ENCODE measurements around the gene TEX47. TPM values are rescaled to one million over a fixed set of nuclear protein-coding genes. Genes with fewer than 3 reads are reported as not detected.
A peak's percentile ranks its signal among the peaks of the same experiment; 100 is the strongest.

TEX47 gene
- total RNA-seq, 1 experiment from 2014 or later: not detected

GRCh38 chr7:88791891-88792290 is 3.6 kb downstream of the TEX47 start:
- Histone ChIP-seq H3K9me3 (no peaks in the 10 kb centered on the region), H3K4me3 (ENCODE audit: low read depth, low read length) (no peak overlapping the region), H3K4me1 (0 out of 2 replicates have a peak, but pooled peaks cover 5% of the 10 kb centered on the region), H3K36me3 (ENCODE audit: control insufficient read depth, insufficient read depth, low read length) (no peaks in the 10 kb centered on the region), H3K27me3 (replicated peaks; ENCODE audit: control insufficient read depth, insufficient read depth, low read length) (no peaks in the 10 kb centered on the region)
- CTCF ChIA-PET: no interaction called here
- intact Hi-C loops (cut with micrococcal nuclease; ENCODE audit: unreplicated experiment): no loop called here
- BruUV-seq (replicated peaks): no TSS peak
- no peak for TF ChIP-seq CTCF (IDR thresholded peaks at IDR 0.05; ENCODE audit: insufficient read depth in 1 of 2, low read depth in 1 of 2, low read length in 1 of 2, severe bottlenecking in 1 of 2, unreplicated experiment in 1 of 2)
- Mint-ChIP-seq H3K27ac (ENCODE audit: unreplicated experiment) (no peak overlapping the region), H3K9me3 (ENCODE audit: unreplicated experiment) (no peaks in the 10 kb centered on the region), H3K36me3 (ENCODE audit: insufficient read depth, unreplicated experiment) (no peaks in the 10 kb centered on the region), H3K4me1 (ENCODE audit: low read depth, unreplicated experiment) (no peaks in the 10 kb centered on the region), H3K27me3 (ENCODE audit: insufficient read depth, unreplicated experiment) (peaks cover 8% of the 10 kb centered on the region), H3K4me3 (ENCODE audit: unreplicated experiment) (no peak overlapping the region)
- no peak for DNase-seq
- POLR2A ChIA-PET: no interaction called here

GRCh38 chr7:88789480-88790064 is 6.0 kb downstream of the TEX47 start:
- Mint-ChIP-seq H3K36me3 (ENCODE audit: insufficient read depth, unreplicated experiment) (no peaks in the 10 kb centered on the region), H3K27me3 (ENCODE audit: insufficient read depth, unreplicated experiment) (peaks cover 3% of the 10 kb centered on the region), H3K4me1 (ENCODE audit: low read depth, unreplicated experiment) (no peaks in the 10 kb centered on the region), H3K4me3 (ENCODE audit: unreplicated experiment) (no peak overlapping the region), H3K9me3 (ENCODE audit: unreplicated experiment) (no peaks in the 10 kb centered on the region), H3K27ac (ENCODE audit: unreplicated experiment) (no peak overlapping the region)
- intact Hi-C loops (cut with micrococcal nuclease; ENCODE audit: unreplicated experiment): loop anchor here (2.0 kb wide), 1 partner anchor 45 kb away; no protein-coding TSS in a partner anchor
- Histone ChIP-seq H3K4me1 (0 out of 2 replicates have a peak, but pooled peaks cover 5% of the 10 kb centered on the region), H3K27me3 (replicated peaks; ENCODE audit: control insufficient read depth, insufficient read depth, low read length) (no peaks in the 10 kb centered on the region), H3K4me3 (ENCODE audit: low read depth, low read length) (no peak overlapping the region), H3K9me3 (no peaks in the 10 kb centered on the region), H3K36me3 (ENCODE audit: control insufficient read depth, insufficient read depth, low read length) (no peaks in the 10 kb centered on the region)
- TF ChIP-seq CTCF (IDR thresholded peaks at IDR 0.05; ENCODE audit: insufficient read depth in 1 of 2, low read depth in 1 of 2, low read length in 1 of 2, severe bottlenecking in 1 of 2, unreplicated experiment in 1 of 2): peak; percentile 26 to 66
- CTCF ChIA-PET: no interaction called here
- POLR2A ChIA-PET: no interaction called here
- no TSS peak for BruUV-seq (replicated peaks)
- no peak for DNase-seq

DNA sequence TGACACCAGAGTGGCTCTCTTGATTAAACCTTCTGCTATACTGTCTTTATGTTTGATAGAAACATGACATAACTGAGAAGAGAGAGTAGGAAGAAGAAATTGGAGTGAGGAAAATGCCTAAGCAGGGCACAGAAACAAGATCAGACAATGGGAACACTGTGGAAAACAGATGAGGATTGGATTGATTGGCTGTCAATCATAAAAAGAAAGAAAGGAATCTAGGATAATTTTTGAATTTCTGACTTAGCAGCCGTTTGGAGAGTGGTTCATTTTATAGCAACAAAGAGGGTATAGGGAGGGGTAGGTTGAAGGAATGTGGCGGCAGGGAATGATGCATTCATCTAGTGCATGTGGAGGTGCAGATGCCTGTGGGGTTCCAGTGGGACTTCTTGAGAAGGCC is 7.8 kb downstream of the TEX47 start:
- Mint-ChIP-seq H3K27ac (ENCODE audit: unreplicated experiment) (no peak overlapping the region), H3K4me1 (ENCODE audit: low read depth, unreplicated experiment) (no peaks in the 10 kb centered on the region), H3K27me3 (ENCODE audit: insufficient read depth, unreplicated experiment) (peaks cover 6% of the 10 kb centered on the region), H3K36me3 (ENCODE audit: insufficient read depth, unreplicated experiment) (no peaks in the 10 kb centered on the region), H3K4me3 (ENCODE audit: unreplicated experiment) (no peak overlapping the region), H3K9me3 (ENCODE audit: unreplicated experiment) (no peaks in the 10 kb centered on the region)
- ChIA-PET CTCF (no interaction called here), POLR2A (no interaction called here)
- Histone ChIP-seq H3K4me3 (ENCODE audit: low read depth, low read length) (no peak overlapping the region), H3K27me3 (replicated peaks; ENCODE audit: control insufficient read depth, insufficient read depth, low read length) (no peaks in the 10 kb centered on the region), H3K36me3 (ENCODE audit: control insufficient read depth, insufficient read depth, low read length) (no peaks in the 10 kb centered on the region), H3K4me1 (0 out of 2 replicates have a peak, but pooled peaks cover 5% of the 10 kb centered on the region), H3K9me3 (no peaks in the 10 kb centered on the region)
- intact Hi-C loops (cut with micrococcal nuclease; ENCODE audit: unreplicated experiment): loop anchor here (2.0 kb wide), 1 partner anchor 47 kb away; no protein-coding TSS in a partner anchor
- BruUV-seq (replicated peaks): no TSS peak
- no peak for TF ChIP-seq CTCF (IDR thresholded peaks at IDR 0.05; ENCODE audit: insufficient read depth in 1 of 2, low read depth in 1 of 2, low read length in 1 of 2, severe bottlenecking in 1 of 2, unreplicated experiment in 1 of 2)
- no peak for DNase-seq

Data from Caco-2 (cell line).